GM21528 (cell line): Measurements from ENCODE around the gene ZKSCAN4.
A peak's percentile ranks its signal among the peaks of the same experiment; 100 is the strongest.

Source experiments
- ATAC-seq: cut with Tn5 transposase; IDR thresholded peaks from one replicate; pipeline ENCODE4 v1.9.1; 2021; ENCODE audit warnings: mild to moderate bottlenecking, moderate library complexity; ENCODE audit not compliant: unreplicated experiment, low FRiP score

The ZKSCAN4 gene

DNA sequence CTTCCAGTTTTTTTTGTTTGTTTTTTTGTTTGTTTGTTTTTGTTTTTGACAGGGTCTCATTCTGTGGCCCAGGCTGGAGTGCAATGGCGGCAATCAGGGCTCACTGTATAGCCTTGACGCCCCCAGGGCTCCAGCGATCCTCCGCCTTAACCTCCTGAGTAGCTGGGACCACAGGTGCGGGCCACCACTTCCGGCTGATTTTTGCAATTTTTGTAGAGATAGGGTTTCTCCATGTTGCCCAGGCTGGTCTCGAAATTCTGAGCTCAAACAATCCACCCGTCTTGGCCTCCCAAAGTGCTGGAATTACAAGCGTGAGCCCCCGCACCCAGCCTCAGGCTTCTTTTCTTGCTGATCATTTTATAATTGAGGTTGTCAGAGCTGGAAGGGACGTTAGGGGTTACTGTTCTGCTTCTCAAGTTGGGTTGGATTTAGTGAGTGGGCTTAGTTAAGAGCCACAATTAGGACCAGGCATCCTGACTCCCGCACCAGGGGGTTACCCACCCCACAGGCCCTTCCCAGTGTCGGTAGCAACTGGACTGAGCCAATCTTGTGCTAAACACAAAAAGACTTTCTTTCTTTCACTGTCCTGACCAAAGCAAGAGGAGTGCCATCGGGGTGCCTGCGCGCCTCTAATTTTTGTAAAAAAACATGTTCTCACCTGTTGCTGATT lies 40.1 kb downstream of the ZKSCAN4 start:
- ATAC-seq = peak; percentile 37

DNA sequence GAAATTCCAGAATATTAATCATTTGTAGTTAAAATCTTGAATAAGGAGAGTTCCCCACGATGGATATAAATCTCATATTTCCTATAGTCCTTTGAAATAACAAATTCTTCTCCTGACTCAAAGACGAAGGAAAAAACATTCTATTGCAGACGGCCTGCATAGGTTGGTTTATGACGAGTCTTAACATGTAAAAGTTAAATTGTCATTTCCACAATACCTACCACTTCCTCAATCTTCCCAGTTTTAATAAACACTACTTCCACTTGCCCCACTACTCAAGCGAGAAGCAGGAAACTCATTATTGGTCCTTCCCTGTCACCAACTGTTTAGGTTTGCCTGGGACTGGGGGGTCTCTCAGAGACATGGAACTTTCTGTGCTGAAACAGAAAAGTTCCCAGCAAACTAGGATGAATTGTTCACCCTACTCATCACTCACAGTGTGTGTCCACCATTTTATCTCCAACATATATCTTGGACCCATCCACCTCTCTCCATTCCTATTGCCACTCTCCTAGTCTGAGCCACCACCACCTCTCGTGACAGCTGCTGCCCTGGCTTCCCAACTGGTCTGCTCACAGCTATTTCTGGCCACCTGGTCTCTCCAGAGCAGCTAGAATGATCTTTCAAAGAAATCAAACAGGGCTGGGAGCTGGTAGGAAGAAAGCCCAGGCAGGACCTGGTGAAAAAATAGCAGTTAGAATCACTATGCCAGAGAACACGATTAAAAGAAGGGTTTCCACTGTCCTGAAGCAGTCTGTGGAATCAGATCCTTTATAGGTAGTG lies 42.1 kb downstream of the ZKSCAN4 start:
- ATAC-seq = no peak

DNA sequence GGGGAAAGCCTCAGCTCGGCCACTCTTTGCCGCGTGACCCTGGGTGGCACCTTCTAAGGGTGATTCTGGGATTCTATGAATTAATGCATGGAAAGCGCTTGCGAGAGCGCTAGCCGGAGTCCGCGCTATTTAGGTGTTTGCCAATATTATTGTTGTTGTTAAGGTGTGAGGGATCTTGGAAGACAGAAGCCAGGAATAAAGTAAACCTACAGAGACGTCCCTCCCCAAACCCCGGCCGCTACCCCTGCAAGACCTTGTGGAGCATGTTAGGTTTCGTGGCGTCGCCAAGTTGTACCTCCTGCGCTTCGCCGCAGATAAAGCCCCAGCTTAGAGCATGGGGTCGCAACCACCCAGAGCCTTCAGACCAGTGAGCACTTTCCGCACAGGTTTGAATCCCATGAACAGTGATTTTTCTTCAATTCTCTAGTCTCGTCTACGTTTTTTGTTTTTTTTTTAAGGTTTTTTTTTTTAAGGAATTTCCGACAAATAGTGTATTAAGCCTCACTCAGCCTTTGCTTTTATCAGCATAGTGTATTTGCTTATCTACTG lies 43.9 kb downstream of the ZKSCAN4 start:
- no peak for ATAC-seq

DNA sequence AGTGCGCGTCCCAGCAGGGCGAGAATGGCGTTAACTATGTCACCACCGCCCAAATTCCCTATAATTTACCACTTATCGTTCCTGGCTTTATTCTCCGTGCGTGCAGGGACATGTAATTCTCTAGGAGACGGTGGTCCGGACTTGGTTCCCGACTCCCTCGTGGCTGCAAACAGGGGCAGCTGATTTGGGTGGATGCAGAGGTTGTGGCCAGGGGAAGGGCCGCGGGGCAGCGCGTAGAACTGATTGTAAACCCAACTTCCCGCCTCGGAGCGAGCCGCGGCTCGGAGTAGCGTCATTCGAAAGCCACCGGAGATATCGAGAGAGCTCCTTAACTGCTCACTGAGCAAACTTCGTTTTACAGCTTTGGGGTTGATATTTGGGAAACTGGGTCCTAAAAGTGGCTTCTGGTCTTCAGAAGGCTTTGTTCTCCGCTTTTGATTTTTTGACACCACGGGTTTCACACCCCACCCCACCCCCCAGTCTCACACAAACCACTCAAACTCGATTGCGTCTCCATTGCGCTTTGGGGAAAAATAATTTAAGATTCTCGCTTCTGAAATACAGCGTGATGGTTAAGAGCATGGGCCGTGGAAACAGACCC lies 44.5 kb downstream of the ZKSCAN4 start:
- no peak for ATAC-seq

DNA sequence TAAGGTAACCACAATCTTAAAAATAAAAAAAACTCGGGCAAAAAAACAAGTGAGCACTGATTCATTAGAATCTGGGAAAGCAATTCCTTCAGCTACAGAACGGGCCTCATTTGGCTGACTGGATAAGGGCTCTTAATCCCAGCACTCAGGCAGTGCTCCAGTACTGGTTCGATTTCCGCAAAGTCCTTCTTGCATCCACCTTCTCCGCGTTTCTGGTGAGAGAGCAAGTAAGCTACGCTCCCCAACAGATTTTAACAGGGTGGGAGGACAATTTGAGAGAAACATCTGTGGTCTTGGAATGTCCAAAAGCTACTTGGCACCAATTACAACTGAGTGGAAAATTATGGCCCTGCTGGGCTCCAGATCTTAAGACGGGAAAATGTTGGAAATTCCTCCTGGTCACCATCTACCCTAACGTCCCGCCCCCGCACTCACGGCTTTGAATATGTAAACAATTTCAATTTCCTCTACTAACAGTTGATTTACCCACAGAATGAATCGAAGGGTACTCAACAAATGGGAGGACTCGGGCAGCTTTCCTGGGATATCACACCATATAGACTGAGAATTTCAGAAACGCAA lies 45.0 kb downstream of the ZKSCAN4 start:
- ATAC-seq = no peak

DNA sequence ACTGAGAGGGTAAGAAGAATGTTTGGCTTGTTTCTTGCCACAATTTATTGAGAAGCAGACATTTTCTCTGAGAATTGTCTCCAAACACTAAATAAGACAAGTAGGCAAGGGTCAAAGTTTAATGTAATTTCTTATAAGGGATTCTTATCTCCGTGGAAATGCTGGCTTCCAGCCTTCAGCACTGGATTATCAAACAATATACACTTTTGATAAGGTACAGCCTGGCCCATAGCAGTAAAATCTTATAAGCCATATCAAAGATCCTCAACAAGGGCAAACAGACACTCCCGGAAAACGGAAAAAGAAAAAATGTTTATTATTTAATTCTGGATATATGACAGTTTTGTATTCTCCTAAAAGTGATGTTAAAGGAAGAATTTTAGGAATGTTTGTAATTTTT lies 45.5 kb downstream of the ZKSCAN4 start:
- ATAC-seq = no peak

DNA sequence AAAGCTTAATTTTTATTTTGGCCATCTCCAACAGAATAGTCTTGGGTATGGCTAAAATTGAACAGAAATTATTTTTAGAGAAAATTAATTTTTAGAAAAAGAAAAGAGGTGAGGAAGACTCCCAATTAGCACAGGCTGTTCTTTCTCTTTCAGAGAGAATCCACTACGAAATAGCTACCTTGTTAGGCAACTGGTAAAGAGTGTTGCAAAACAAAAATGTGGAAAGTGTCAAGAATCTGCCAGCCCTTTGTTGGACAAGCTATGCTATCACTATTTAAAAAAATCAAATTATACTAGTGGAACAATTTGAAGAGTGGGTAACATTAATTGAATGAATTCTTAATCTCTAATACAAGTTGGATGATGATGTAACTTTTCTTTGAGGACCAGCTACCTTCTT lies 46.2 kb downstream of the ZKSCAN4 start:
- no peak for ATAC-seq

DNA sequence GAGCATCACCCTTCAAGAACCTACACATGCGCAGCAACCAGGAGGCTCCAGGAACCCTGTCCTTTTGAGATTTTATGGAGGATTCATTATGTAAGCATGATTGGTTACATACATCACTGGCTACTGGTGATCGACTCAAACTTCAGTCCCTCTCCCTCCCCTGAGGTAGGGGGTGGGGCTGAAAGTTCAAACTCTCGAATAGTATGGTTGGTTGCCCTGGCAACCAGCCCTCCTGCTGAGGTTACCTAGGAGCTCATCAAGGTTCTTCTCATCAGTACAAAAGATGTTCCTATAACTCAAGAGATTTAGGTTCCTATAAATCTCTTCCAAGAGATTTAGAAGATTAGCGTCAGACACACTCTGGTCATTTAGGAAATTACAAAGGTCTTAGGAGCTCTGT lies 48.9 kb downstream of the ZKSCAN4 start:
- no peak for ATAC-seq

DNA sequence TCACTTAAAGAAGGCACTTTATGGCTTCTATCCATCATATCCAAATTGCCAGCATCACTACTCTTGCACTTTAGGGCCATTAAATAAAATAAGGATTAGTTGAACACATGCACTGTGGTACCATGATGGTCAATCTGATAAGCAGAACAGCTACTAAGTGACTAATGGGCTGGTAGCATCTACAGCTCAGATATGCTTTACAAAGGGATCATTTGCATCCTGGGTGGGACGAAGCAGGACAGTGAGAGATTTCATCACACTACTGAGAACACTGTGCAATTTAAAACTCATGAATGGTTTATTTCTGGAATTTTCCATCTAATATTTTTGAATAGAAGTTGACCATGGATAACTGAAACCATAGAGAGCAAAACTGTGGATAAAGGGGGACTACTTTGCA lies 52.0 kb downstream of the ZKSCAN4 start:
- no peak for ATAC-seq
